Activated T-cell treated with anti-CD3 and anti-CD28 coated beads, Interleukin-2, amount 50 U/mL, for 48 hours (primary cell): ENCODE measurements around the gene GSN.

Source experiments
- DNase-seq, 2 experiments: peaks; one replicate each; pipeline ENCODE4 v3.0.0-alpha.2; 2020

Gene GSN

DNA sequence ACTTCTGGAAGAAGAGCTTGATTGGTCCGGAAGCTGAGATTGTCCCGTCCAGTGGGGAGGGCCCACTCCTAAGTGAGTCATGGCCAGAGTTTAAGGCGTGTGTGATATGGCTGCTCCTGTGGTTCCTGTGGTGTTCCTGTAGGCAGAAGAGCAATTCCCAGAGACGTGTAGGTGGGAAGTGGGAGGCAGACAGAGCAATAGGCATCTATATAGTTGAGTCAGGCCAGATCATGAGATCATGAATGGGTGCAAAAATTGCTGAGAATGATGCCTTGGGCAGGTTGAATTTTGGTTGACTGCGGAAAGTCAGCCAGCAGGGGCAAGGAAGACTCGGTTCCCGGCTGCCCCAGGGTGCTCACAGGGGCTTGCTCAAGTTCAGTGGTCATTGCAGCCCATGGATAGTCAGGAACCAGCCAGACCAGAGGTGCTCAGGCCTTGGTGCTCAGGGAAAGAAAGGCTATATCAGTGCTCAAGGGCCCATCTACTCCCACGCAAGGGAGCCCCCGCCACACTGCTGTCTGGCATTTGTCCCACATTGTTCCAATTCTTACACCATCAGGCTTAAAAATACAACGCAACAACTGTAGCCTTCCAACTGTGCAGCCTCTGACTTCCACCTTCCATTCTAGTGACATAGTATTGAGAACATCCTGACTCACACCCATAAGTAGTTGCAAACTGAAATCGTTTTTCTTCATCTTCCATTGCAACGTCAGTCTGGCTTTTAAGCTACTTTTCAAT is 21.0 kb upstream of the GSN start:
- no peak for DNase-seq

DNA sequence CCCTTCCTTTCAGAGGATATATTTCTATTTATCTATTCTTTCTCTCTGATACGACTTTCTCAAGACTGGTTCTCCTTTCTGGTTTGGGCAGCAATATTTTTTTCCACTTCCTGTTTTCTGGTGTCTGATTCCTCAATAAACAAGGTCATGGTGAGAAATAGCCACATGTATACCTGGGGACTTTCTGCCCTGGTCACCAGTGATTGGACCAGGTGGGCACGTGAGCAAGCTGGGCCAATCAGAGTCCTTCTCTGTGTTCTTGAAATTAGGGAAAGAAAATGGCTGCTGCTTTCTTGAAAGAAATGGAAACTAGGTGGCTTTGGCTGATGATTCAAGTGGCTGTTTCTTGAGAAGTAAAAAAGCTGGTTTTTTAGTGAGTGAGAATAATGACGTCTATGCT is 18.4 kb upstream of the GSN start:
- DNase-seq = no peak

DNA sequence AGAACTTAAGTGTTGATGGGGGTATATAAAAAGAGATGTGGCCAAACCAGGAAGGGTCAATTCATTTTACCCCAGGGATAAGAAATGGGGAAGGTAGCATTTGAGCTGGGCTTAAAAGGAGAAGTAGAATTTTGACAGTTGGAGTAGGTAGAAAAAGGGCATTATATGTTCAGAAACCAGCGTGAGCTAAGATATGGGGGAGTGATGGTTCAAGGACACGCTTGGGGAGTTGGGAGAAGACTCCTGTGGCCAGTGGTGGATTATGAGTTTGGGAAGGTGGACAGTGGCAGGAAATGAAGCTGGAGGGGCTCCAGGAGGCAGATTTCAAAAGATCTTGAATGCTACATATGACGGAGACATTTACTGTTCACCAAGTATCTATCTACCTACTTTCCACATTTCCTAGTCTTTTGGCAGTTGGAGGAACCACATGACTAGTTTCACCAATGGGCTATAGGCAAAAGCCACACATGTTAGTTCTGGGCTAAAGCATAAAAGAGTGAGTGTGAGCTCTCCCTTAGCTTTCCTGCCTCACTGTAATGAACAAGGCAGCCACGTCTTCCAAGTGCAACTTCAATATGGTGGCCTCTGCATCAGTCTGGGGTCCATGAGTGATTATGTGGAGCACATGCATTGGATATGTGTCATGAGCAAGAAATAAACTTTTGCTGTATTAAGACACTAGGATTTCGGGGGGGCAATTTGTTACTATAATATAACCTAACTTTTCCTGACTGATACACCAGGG is 15.7 kb upstream of the GSN start:
- no peak for DNase-seq

DNA sequence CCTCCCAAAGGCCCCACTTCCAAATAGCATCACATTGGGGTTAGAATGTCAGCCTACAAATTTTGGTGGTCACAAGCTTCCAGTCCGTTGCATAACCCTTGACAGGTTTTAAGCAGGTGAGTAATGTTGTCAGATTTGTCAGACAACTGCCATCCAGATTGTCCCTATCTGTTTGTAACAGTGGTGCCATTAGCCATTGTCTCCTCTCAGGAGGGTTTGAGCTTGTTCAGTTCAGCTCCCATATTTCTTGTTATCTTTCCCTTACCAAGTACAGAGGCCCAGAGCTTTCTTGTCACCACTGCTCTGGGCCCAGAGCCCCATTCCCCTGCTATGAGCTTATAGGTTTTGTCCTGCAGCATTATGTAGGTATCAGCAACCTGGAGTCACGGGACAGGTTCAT is 14.8 kb upstream of the GSN start:
- DNase-seq = no peak

DNA sequence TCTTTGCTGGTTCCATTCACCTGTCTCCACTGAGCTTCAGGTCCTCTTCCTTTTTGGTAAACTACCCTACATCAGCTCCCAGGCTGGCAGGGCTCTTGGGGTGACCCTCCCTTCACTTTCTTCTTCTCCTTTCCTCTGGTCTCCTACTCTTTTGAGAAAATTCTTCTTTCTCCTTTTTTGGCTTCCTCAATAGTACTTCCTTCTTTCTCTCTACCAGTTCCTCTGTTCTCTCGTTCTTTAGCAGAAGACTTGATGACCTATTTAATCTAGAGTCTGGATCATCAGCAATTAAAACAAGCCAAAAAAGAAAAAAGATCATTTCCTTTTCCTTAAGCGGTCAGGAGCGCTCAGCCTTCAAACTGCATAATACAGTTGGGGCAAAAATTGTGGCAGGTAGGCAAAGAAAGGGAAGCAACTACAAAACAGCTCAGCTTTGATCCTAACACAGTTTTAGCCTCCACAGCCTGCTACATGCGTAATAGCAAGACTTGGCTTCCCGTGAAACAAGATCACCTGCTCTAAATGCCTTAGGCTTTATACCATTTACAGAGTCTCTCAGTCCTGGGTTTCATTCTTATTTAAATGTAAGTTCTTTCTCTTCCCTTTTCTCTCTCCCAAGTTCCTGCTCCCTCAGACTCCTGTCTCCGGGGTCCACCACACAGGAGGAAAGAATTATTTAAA is 14.0 kb upstream of the GSN start:
- no peak for DNase-seq

DNA sequence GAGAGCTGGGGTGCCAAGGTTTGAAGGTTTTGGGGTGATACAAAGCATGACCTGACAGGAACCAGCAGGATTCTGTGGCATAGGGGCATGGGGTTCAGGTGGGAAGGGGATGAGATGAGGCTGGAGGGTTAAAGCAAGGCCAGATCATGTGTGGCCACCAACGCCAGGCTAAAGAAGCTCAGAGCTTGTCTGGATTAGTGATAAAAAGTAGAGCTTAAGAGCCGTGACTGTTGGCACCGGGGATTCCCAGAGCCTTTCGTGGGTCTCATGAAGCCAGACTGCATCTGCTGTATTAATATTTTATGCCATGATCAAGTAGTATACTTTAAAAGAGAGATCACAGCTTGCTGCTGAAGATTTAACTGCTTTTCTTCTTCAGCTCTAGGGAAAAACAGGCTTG is 8.5 kb upstream of the GSN start:
- no peak for DNase-seq

DNA sequence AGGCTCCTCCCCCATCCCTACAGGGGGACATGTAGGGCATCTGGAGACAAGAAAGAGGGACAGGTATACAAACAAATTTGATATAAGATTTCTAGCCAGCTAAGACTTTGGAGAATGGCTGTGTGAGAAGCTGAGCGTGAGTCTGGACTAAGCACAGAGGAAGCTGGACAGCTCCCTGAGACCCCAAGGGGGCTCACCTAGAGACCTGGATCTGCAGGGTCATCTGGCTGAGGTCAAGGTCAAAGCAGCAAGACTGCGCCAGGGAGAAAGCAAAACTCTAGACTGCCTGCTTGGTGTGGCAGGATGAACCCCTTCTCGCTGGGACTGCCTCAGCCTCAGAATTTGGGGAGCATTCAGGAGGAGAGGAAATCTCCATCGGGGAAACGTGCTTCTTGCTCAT is 8.0 kb upstream of the GSN start:
- no peak for DNase-seq

DNA sequence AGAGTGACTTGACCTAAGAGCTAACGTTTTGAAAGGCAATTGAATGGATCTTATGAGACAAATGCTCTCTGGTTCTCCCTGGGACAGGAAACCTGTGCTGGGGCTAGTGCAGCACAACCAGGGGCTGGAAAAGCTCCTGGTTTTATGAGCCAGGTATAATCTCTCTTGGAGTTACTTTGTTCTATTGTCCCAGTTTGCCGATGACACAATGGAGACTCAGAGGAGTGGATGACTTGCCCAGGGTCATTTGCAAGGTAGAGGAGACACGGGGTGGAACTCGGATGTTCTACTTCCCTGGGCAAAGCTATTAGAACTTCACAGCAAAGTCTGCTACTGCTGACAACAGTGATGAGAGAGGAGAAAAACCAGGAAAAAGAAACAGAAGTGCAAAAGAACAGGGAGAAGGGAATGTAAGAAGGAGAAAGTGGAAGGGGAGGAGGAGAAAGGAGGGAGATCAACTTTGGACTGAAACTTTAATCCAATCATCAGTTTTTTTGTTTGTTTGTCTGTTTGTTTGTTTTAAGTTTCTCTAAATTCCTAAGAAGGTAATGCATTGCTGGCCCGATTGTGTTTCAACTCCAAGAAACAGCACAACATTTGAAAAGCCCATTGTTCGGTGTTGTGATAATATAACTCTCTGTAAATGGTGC is 7.4 kb upstream of the GSN start:
- DNase-seq = no peak

DNA sequence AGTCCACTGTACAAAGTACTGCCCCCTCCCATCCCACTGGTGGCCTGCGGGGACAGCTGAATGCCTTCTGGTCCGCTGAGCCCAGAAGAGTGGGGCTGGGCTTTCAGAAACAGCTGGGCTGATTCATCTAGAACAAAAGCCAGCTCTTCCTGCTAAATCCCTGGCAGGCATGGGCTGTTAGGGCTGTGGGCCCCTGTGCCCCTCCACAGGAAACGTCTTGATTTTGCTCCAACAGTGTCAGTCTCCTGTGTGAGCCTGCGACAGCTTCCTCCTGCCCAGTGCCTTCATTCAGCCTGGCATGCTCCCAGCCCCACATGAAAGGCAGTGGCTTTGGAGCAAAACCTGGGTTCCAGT is 6.9 kb upstream of the GSN start:
- no peak for DNase-seq

DNA sequence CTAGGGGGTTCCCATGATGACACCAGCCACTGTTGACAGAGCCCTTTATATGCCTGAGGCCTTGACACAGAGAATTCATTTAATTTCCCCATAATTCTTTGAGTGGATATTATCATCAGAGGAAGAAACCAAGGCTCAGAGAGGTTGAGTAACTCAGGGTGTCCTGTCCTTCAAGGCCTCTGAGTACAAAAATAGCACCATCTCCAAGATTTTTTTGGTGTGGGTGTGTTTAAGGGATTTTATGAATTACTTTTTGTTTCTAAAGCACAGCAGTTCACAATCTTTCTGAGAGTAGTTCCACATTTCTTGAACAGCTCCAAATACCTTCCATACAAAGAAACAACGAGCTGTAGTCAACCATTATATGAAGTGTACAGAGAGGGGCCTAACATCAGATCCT is 6.2 kb upstream of the GSN start:
- no peak for DNase-seq

DNA sequence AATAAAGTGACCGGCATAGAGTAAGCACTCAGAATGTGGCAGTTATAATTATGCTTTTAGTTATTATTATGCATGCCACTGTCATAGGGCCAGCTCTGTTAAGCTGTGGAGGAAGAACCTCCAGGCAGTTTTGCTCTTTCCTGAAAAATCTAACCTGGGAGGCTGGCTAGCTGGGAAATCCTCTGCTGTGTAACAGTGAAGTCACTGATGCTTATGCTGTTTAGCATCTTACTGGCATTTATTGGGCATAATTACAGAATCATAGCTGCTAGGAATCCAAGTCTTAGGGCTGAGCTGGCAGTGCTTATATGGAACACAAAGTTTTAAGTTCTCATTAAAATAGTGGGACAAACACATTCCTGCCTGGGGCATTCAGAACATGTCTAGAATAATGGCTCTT is 5.5 kb upstream of the GSN start:
- DNase-seq = no peak

DNA sequence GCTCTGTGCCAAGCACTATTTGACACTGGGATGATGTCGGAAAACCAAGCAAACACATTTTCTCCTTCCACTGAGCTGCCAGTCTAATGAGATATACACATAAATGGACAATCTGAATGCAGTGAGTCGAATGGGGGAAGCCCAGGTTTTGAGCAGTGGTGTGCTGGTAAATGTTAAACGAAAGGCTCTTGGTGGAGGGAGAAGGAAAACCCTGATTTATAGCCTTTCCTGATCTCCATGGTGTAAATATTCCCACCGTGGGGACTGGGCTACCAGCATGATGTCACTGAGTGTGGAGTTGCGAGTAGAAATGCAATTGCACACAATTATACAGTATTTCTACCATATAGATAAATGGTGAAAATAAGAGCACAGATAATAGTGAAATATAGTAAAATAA is 5.0 kb upstream of the GSN start:
- no peak for DNase-seq

DNA sequence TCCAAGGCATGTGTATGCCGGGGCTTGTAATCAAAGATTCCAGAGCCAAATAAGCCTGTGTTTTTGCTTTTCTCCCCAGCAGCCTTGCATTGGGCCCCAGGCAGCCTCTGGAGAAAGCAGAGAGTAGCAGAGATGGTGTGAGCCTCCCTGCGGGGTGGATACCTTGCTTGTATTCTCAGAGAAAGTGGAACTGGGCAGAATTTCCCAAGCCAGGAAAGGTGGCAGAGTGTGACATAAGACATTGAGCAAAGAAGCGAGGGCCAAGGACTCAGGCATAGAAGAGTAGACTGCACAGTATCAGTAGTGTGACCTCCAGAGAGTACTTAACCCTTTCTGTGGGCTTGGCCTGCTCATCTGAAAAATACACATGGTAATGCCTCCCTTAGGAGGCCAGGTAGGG is 1.6 kb upstream of the GSN start:
- no peak for DNase-seq

DNA sequence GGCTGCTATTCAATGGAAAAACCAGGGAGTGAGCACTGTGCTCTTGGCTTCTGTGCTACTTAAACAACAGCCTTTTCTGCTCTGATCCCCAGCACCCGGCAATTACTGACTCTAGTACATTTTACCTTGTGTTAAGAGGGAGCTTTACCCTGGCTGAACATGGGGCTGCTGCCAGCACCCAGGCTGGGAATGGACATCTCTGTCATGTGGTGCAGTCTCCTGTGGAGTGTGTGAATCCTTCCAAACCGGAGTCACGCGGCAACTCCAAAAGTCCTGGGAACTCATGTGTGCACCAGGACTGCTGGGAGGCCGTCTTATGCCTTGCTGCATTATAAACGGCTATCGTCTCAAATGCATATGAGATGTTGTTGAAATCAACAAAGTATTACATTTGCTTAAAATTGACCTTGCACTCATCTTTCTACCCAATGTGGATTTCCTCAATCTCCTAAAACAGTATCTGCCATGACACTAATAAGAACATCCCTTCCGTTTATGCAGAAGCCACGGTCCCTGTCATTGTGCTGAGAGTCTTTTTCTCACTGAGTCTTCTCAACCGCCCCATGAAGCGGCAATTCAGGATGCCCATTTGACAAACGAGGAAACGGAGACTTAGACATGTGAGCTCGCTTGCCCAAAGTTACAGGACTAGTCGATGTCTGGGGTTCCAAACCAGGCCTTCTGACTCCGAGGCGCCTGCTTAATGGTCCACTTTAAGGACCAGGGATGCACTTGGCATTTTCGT is 884 bp upstream of the GSN start:
- DNase-seq = no peak

DNA sequence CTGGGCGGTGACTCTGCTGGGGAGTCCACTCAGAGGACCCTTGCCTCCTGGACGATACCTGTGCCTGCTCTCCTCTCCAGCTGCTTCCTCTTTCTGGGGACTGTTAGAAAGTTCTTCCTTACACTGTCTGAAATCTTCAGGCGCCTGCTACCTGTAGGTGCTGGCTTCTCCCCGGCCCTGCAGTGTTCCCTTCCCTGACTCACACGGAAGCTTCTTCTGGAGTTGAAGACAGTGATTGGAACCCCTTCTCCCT is 562 bp downstream of the GSN start:
- DNase-seq = no peak

DNA sequence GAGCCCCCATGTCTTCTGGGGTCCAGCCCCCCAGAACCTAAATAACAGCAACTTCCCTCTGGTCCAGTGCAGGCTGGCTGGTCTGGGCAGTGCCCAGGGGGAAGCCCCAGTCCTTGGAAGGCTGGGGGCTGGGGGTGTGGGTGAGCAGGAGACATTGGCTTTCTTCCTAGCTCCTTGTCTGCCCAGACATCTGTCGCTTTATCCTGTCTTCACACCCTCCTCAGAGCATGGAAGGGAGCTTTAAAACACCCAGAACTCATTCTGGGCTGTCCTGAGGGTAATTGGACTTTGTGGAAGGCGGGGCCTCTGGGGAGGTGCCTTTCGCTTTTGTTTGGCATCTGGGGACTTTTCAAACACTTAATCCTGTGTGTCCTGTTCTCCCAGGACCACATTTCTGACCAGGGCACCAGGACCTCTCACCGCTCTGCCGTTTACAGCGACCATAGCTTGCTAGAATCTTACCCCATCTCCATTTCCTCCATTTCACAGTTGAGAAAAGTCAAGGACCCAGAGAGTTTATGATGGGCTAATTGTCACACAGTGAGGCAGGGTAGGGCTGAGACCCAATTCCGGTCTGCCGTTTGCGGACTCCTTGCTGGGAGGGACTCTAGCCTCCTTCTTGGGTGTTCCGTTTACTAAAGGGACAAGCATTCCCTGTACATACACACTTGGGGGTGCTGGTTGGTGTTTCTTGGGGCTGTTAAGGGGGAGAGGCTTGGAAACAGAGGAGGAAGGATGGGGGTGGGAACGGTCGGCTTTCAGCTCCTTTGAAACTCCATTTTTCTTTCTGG is 1.1 kb downstream of the GSN start:
- DNase-seq = no peak

DNA sequence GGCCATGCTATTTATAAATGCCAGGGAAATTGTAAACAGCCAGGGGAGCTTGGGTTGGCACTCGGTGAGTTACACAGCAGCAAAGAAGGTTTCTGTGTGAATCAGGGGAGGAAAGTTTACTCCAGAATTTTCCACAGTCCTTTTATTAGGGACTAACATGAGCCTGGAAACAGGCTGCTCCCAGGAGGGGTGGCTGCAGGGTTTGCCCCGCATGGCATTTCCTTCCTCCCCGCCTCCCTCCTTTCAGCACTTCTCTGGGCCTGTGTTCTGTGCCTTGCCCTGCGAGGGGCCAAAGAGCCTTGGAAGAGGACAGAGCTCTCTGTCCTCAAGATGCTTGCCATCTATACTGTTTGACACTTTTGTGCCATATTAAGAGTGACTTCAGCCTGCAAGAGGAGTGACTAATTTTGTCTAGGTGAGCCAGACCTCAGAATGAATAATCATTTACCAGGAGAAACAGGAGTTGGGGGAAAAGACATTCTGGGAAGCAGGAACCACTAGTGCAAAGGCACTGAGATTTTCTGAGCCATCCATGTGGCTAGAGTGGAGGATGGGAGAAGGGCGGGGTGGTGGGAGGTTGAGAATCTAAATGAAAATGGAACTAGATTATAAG is 1.8 kb downstream of the GSN start:
- no peak for DNase-seq

DNA sequence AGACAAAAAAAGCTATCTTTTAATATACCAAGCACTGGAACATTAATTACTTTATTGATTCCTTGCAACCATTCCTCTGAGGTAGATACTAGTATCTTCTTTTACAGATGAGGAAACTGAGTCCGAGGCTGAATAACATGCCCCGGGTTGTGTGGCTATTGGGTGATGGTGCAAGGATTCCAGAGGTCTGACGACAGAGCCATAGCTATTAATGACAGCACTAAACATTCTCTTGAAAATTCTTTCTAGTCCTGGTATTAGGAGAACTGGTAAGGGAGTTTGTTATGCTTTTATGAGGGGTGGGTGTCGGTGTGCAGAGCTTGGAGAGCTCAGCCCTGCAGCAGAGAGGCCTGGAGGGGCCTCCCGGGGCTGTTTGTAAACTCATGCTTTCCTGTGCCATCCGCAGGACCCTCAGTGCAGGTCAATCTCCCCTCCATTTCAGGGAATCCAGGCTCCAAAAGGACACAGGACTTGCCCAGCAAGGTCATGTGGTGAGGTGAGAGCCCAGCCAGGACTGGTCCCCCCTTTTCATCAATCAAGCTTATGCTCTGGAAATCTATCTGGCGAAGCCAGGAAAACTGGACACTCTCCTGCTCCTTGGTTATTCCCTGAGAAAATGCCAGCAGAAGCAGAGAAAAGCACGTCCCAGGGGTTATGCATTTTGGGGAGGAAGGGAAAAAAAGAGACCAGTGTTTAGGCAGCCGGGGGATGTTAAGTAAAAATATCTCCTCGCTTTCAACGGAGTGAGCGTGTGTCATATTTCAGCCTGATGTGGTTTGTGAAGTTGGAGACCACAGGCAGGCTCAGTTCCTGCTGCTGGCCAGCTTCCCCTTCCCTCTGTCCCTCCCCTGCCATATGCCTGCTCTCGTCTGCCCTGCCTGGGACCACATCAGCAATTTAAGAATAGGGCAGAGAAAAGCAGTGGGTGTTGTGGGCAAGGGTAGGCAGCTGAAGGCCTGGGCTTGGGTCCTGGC is 3.7 kb downstream of the GSN start:
- DNase-seq = no peak

DNA sequence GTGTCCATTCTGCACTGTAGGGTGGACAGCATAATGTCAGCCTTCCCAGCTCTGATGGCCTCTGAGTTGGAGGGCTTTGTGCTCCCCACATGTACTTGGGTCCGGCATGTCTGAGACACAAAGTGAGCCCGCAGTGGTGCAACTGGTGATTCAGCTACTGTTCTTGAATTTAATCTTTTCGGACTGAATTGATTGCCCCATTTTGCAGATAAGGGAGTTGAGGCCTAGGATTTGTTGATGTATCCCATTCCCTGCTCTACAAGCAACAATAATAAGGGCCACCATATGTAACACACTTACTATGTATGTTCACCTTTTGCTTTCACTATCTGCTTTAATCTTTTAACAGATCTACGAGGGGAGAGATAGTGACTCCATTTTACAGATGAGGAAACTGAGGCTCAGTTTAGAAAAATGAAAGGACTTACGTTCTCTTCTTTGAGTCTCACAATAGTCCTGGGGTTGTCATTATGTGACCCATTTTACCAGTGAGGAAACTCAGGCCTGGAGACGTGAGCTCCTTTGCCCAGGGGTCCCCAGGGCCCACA is 4.5 kb downstream of the GSN start:
- no peak for DNase-seq

DNA sequence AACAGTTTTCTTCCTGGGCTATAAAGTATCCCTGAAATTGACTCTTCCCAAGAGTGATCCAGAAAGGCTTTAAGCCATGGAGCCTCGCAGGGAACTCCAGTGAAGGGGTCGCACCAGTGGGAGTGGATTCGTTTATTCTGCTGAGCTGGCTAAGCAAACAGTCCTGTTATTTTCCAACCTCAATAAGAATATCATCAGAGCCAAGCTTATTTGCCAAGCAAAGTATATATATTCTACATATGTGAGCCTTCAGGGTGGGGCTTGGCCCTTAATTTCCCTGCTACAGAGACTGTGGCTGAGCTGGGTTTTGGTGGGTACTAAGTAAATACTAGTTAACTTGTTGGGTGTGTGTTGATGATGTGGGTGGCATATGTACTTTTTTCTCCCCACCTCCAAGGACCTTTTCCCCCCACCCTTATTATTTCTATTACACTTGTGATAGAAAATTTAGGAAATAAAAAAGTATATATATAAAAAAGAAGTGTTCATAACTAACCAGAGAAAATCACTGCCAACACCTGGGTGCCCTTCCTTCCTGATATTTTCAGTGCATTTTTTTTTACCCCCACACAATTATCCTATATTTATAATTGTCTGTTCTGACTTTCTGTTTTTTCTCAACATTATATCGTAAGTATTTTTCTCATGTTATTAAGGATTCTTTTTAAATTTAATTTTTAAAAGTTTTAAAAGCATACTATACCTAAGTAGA is 5.3 kb downstream of the GSN start:
- DNase-seq = no peak
